GM12878 (cell line): ENCODE measurements around the gene FAM20B. TPM values are rescaled to one million over a fixed set of nuclear protein-coding genes. Genes with fewer than 3 reads are reported as not detected.

ENCODE experiments used
- BRCA1 ChIP-seq: IDR thresholded peaks from 2 replicates; pipeline ENCODE4 v1.6.1; 2011; ENCODE audit warnings: low read depth, low read length, improper control_type of control experiment
- CREB1 ChIP-seq: IDR thresholded peaks from 2 replicates; pipeline ENCODE4 v1.6.1; 2012; ENCODE audit warnings: low read depth, mild to moderate bottlenecking, inconsistent platforms
- E2F8 ChIP-seq: fragments of 450-650 bp; IDR thresholded peaks from 2 replicates; pipeline ENCODE4 v1.6.1; 2018; ENCODE audit warnings: mild to moderate bottlenecking, low read depth, moderate library complexity; ENCODE audit not compliant: partially characterized antibody
- HDAC6 ChIP-seq: fragments of 200-600 bp; sonication (generic); IDR thresholded peaks from one replicate; pipeline ENCODE4 v1.8.0; 2017; ENCODE audit warnings: antibody characterized with exemption; ENCODE audit not compliant: unreplicated experiment
- IKZF1 ChIP-seq: fragments of 450-650 bp; conservative IDR thresholded peaks from 2 replicates; pipeline ENCODE4 v1.6.1; 2017; ENCODE audit warnings: antibody characterized with exemption, mild to moderate bottlenecking
- IRF5 ChIP-seq: fragments of 450-650 bp; IDR thresholded peaks from 2 replicates; pipeline ENCODE4 v1.6.1; 2017; ENCODE audit warnings: borderline replicate concordance
- JUND ChIP-seq: IDR thresholded peaks from 2 replicates; pipeline ENCODE4 v1.6.1; 2012; ENCODE audit warnings: low read depth, mild to moderate bottlenecking, low read length, improper control_type of control experiment, moderate library complexity
- KLF5 ChIP-seq: fragments of 450-650 bp; IDR thresholded peaks from 2 replicates; pipeline ENCODE4 v1.6.1; 2014; ENCODE audit warnings: mild to moderate bottlenecking; ENCODE audit not compliant: partially characterized antibody
- MEF2A ChIP-seq: IDR thresholded peaks from 2 replicates; pipeline ENCODE4 v1.6.1; 2011; ENCODE audit warnings: low read depth, mild to moderate bottlenecking, low read length, moderate library complexity; ENCODE audit not compliant: insufficient read depth
- MEF2B ChIP-seq: fragments of 450-650 bp; IDR thresholded peaks from 2 replicates; pipeline ENCODE4 v1.6.1; 2018; ENCODE audit warnings: mild to moderate bottlenecking, moderate library complexity; ENCODE audit not compliant: partially characterized antibody, poor library complexity, severe bottlenecking
- MYB ChIP-seq: fragments of 150-350 bp; IDR thresholded peaks from 2 replicates; pipeline ENCODE4 v1.6.1; 2014; ENCODE audit warnings: mild to moderate bottlenecking, low read depth, low read length, borderline replicate concordance
- NBN ChIP-seq: fragments of 450-650 bp; IDR thresholded peaks from 2 replicates; pipeline ENCODE4 v1.6.1; 2016
- NFYA ChIP-seq: IDR thresholded peaks from 2 replicates; pipeline ENCODE4 v1.6.1; 2011; ENCODE audit warnings: low read depth, mild to moderate bottlenecking, low read length, improper control_type of control experiment, borderline replicate concordance
- SREBF2 ChIP-seq: IDR thresholded peaks from 2 replicates; pipeline ENCODE4 v1.6.1; 2012; ENCODE audit warnings: mild to moderate bottlenecking, low read length
- STAT3 ChIP-seq: IDR thresholded peaks from 2 replicates; pipeline ENCODE4 v1.6.1; 2011; ENCODE audit warnings: low read depth, low read length, improper control_type of control experiment
- TCF12 ChIP-seq: IDR thresholded peaks from 2 replicates; pipeline ENCODE4 v1.6.1; 2011; ENCODE audit warnings: low read depth, mild to moderate bottlenecking, low read length
- TCF3 ChIP-seq: IDR thresholded peaks from 2 replicates; pipeline ENCODE4 v1.6.1; 2012; ENCODE audit warnings: low read depth, mild to moderate bottlenecking, low read length, borderline replicate concordance; ENCODE audit not compliant: insufficient read depth
- ZBED1 ChIP-seq: IDR thresholded peaks from 2 replicates; pipeline ENCODE4 v1.6.1; 2016; ENCODE audit warnings: borderline replicate concordance
- ZBTB40 ChIP-seq: fragments of 450-650 bp; IDR thresholded peaks from 2 replicates; pipeline ENCODE4 v1.6.1; 2016; ENCODE audit warnings: mild to moderate bottlenecking, moderate library complexity, borderline replicate concordance
- ZNF207 ChIP-seq: fragments of 450-650 bp; IDR thresholded peaks from 2 replicates; pipeline ENCODE4 v1.6.1; 2014; ENCODE audit warnings: antibody characterized with exemption, mild to moderate bottlenecking, borderline replicate concordance
- polyA plus RNA-seq, 11 experiments: library from polyadenylated mRNA; depleted of rRNA in 4 of 11; unstranded in 6 of 11; stranded (reverse) in 5 of 11; fragments of >200 nt; fragmentation: Nextera tagmentation in 4 of 11; fragmentation: Illumina TruSeq in 1 of 11; extraction: Ambion mirVana in 4 of 11; extraction: Trizol in 1 of 11; gene quantifications; 1 replicate in 1 of 11; 2 replicates in 10 of 11; pipeline versions ENCODE4 v1.2.1 to v1.2.3, GENCODE V29; 2011 to 2016; ENCODE audit warnings: inconsistent platforms in 2 of 11, missing spikeins in 2 of 11, low read depth in 1 of 11
- total RNA-seq, 4 experiments: library from RNA; depleted of rRNA in 3 of 4; stranded (reverse); fragments of >200 nt in 3 of 4; fragmentation: Illumina TruSeq in 1 of 4; extraction: Trizol in 1 of 4; gene quantifications; 2 replicates each; pipeline versions ENCODE4 v1.2.1 to v1.2.3, GENCODE V29; 2013 to 2021
- TF ChIP-seq, protein P1 (sequence below): IDR thresholded peaks from 2 replicates; pipeline ENCODE4 v1.6.1; 2011; ENCODE audit warnings: mild to moderate bottlenecking, low read depth, low read length, moderate library complexity; ENCODE audit not compliant: insufficient replicate concordance

FAM20B gene
- total and polyA plus RNA-seq, 10 of the 15 experiments (the other 5 are each of a cell fraction or from before 2014, with no cell fraction given) = 2.4 to 25.6 (median 12.8) TPM

DNA sequence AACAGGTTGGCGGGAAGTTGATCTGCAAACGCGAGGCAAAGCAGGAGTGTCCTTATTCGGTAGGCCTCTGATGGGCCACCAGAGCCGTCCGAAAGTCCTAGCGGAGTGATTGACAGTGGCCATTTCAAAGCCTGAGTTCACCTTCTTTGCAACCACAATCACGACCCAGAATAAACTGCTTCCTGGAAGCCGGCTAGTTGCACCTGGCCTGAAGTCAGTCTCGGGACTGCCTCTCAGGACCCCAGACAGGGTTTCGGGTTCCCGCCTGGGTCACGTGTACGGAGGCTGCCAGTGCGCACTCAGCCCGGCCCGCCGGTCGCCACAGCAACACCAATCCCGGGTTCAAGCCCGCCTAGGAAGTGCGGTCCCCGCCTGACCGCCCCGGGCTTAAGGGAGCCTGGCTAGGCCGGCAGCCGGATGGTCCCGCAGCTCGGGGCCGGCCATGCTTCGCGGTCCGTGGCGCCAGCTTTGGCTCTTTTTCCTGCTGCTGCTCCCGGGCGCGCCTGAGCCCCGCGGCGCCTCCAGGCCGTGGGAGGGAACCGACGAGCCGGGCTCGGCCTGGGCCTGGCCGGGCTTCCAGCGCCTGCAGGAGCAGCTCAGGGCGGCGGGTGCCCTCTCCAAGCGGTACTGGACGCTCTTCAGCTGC, 56.1 kb downstream of the FAM20B start, which contains the start of gene TOR3A (continued):
- TF ChIP-seq, protein P1, sequence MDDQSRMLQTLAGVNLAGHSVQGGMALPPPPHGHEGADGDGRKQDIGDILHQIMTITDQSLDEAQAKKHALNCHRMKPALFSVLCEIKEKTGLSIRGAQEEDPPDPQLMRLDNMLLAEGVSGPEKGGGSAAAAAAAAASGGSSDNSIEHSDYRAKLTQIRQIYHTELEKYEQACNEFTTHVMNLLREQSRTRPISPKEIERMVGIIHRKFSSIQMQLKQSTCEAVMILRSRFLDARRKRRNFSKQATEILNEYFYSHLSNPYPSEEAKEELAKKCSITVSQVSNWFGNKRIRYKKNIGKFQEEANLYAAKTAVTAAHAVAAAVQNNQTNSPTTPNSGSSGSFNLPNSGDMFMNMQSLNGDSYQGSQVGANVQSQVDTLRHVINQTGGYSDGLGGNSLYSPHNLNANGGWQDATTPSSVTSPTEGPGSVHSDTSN = peak; percentile 90
- TF ChIP-seq TCF3 (peak; percentile 70; the same call in 1 of the 2 replicates), ZNF207 (0 out of 2 replicates have a peak, but pooled peaks have one; percentile 42), MYB (no peak), SREBF2 (no peak), IRF5 (no peak), CREB1 (peak; percentile 5), MEF2A (peak; percentile 53; the same call in 1 of the 2 replicates), TCF12 (peak; percentile 84), ZBTB40 (peak; percentile 59; the same call in 1 of the 2 replicates), JUND (no peak), HDAC6 (no peak), KLF5 (no peak), ZBED1 (0 out of 2 replicates have a peak, but pooled peaks have one; percentile 31), IKZF1 (peak; percentile 85), E2F8 (no peak), MEF2B (peak; percentile 57), STAT3 (no peak), NFYA (no peak; the same call in 1 of the 2 replicates), NBN (no peak), BRCA1 (no peak)
